Caco-2 (cell line): ENCODE data around the gene STOX2. TPM values are rescaled to one million over a fixed set of nuclear protein-coding genes. Genes with fewer than 3 reads are reported as not detected.

Experiments
- BruUV-seq: library from RNA; stranded (reverse); fragments of 400-500 nt; replicated peaks from 2 replicates; lab custom pipeline; 2021; lab: Mats Ljungman, UMichigan
- CTCF ChIA-PET: fragments of 300-600 bp; sonication (Branson Sonifier 250); formaldehyde crosslinking; loops from one replicate; lab custom pipeline; 2022; ENCODE audit warnings: antibody characterized with exemption; lab: Charles Lee
- POLR2A ChIA-PET: fragments of 300-600 bp; sonication (Branson Sonifier 250); formaldehyde crosslinking; loops from one replicate; lab custom pipeline; 2022; ENCODE audit warnings: antibody characterized with exemption; lab: Charles Lee
- DNase-seq, 2 experiments: peaks; one replicate each; pipeline versions ENCODE4 v3.0.0 to v3.0.0-alpha.2; 2020 to 2022
- H3K27me3 ChIP-seq: replicated peaks from 2 replicates; pipeline ENCODE4 v1.6.0; 2011; ENCODE audit warnings: low read length; ENCODE audit not compliant: control insufficient read depth, insufficient read depth
- H3K36me3 ChIP-seq: 2 replicates; pipeline ENCODE4 v1.5.1; 2011; ENCODE audit warnings: low read length; ENCODE audit not compliant: control insufficient read depth, insufficient read depth
- H3K4me1 ChIP-seq: fragments of 250-450 bp; sonication (Bioruptor Pico); 2 replicates; pipeline ENCODE4 v1.5.1; 2020; ENCODE audit warnings: mild to moderate bottlenecking
- H3K4me3 ChIP-seq: 2 replicates; pipeline ENCODE4 v1.5.1; 2011; ENCODE audit warnings: low read depth, mild to moderate bottlenecking, control low read depth, low read length
- H3K9me3 ChIP-seq: fragments of 250-450 bp; sonication (Bioruptor Pico); 2 replicates; pipeline ENCODE4 v1.5.1; 2020; ENCODE audit warnings: mild to moderate bottlenecking, moderate library complexity
- H3K27ac Mint-ChIP-seq: one replicate; pipeline ENCODE4 v1.8.0; 2022; ENCODE audit warnings: mixed read lengths; ENCODE audit not compliant: unreplicated experiment
- H3K27me3 Mint-ChIP-seq: one replicate; pipeline ENCODE4 v1.8.0; 2022; ENCODE audit warnings: mixed read lengths; ENCODE audit not compliant: insufficient read depth, unreplicated experiment
- H3K36me3 Mint-ChIP-seq: one replicate; pipeline ENCODE4 v1.8.0; 2022; ENCODE audit warnings: mild to moderate bottlenecking, mixed read lengths; ENCODE audit not compliant: insufficient read depth, unreplicated experiment
- H3K4me1 Mint-ChIP-seq: one replicate; pipeline ENCODE4 v1.8.0; 2022; ENCODE audit warnings: low read depth, mixed read lengths; ENCODE audit not compliant: unreplicated experiment
- H3K4me3 Mint-ChIP-seq: one replicate; pipeline ENCODE4 v1.8.0; 2022; ENCODE audit warnings: mild to moderate bottlenecking, moderate library complexity, mixed read lengths; ENCODE audit not compliant: unreplicated experiment
- H3K9me3 Mint-ChIP-seq: one replicate; pipeline ENCODE4 v1.8.0; 2022; ENCODE audit warnings: mixed read lengths; ENCODE audit not compliant: unreplicated experiment
- intact Hi-C: fragments of 100-400 bp; cut with micrococcal nuclease; formaldehyde crosslinking; loops from one replicate; pipeline ENCODE4 v1.10.0; 2022; ENCODE audit not compliant: unreplicated experiment
- total RNA-seq: library from RNA; stranded (reverse); gene quantifications from 2 replicates; pipeline ENCODE4 v1.2.3, GENCODE V29; 2022
- TF ChIP-seq, protein P1 (sequence below), 2 experiments: fragments of 200-600 bp in 1 of 2; IDR thresholded peaks; 1 replicate in 1 of 2; 2 replicates in 1 of 2; pipeline versions ENCODE4 v1.5.1 to v1.8.0; 2011 to 2022; ENCODE audit warnings: antibody characterized with exemption in 1 of 2, control low read depth in 1 of 2, inconsistent platforms in 1 of 2, low read depth in 1 of 2, low read length in 1 of 2, mild to moderate bottlenecking in 1 of 2, moderate library complexity in 1 of 2; ENCODE audit not compliant: insufficient read depth in 1 of 2, severe bottlenecking in 1 of 2, unreplicated experiment in 1 of 2

STOX2 gene
- total RNA-seq, 1 experiment from 2014 or later: 1.8 TPM

GRCh38 chr4:183924362-183925044, 19.4 kb downstream of the STOX2 start:
- Mint-ChIP-seq H3K27ac (no peak overlapping the region), H3K9me3 (no peaks in the 10 kb centered on the region), H3K4me3 (no peak overlapping the region), H3K4me1 (no peaks in the 10 kb centered on the region), H3K36me3 (no peaks in the 10 kb centered on the region), H3K27me3 (peaks cover 9% of the 10 kb centered on the region)
- no peaks in the 10 kb centered on the region for H3K27me3 ChIP-seq
- ChIA-PET POLR2A (no interaction called here), CTCF (no interaction called here)
- no TSS peak for BruUV-seq
- no peak for DNase-seq
- TF ChIP-seq, protein P1, sequence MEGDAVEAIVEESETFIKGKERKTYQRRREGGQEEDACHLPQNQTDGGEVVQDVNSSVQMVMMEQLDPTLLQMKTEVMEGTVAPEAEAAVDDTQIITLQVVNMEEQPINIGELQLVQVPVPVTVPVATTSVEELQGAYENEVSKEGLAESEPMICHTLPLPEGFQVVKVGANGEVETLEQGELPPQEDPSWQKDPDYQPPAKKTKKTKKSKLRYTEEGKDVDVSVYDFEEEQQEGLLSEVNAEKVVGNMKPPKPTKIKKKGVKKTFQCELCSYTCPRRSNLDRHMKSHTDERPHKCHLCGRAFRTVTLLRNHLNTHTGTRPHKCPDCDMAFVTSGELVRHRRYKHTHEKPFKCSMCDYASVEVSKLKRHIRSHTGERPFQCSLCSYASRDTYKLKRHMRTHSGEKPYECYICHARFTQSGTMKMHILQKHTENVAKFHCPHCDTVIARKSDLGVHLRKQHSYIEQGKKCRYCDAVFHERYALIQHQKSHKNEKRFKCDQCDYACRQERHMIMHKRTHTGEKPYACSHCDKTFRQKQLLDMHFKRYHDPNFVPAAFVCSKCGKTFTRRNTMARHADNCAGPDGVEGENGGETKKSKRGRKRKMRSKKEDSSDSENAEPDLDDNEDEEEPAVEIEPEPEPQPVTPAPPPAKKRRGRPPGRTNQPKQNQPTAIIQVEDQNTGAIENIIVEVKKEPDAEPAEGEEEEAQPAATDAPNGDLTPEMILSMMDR (IDR thresholded peaks at IDR 0.05; ENCODE audit: insufficient read depth in 1 of 2, low read depth in 1 of 2, low read length in 1 of 2, severe bottlenecking in 1 of 2, unreplicated experiment in 1 of 2): no peak
- H3K4me3 ChIP-seq: no peak overlapping the region
- no peaks in the 10 kb centered on the region for H3K4me1 ChIP-seq
- intact Hi-C loops: no loop called here
- no peaks in the 10 kb centered on the region for H3K36me3 ChIP-seq
- no peaks in the 10 kb centered on the region for H3K9me3 ChIP-seq

GRCh38 chr4:183926950-183927349, 21.8 kb downstream of the STOX2 start:
- Mint-ChIP-seq H3K4me3 (no peak overlapping the region), H3K4me1 (no peaks in the 10 kb centered on the region), H3K27ac (no peak overlapping the region), H3K36me3 (no peaks in the 10 kb centered on the region), H3K9me3 (no peaks in the 10 kb centered on the region), H3K27me3 (peaks cover 6% of the 10 kb centered on the region)
- no peaks in the 10 kb centered on the region for H3K9me3 ChIP-seq
- intact Hi-C loops: no loop called here
- CTCF ChIA-PET: no interaction called here
- H3K4me1 ChIP-seq: no peaks in the 10 kb centered on the region
- TF ChIP-seq, protein P1 (IDR thresholded peaks at IDR 0.05; ENCODE audit: insufficient read depth in 1 of 2, low read depth in 1 of 2, low read length in 1 of 2, severe bottlenecking in 1 of 2, unreplicated experiment in 1 of 2): no peak
- H3K27me3 ChIP-seq: no peaks in the 10 kb centered on the region
- DNase-seq: no peak
- POLR2A ChIA-PET: no interaction called here
- no TSS peak for BruUV-seq
- no peak overlapping the region for H3K4me3 ChIP-seq
- H3K36me3 ChIP-seq: no peaks in the 10 kb centered on the region

GRCh38 chr4:183932576-183932975, 27.5 kb downstream of the STOX2 start:
- DNase-seq: no peak
- H3K4me1 Mint-ChIP-seq: no peaks in the 10 kb centered on the region
- H3K27ac Mint-ChIP-seq: no peak overlapping the region
- no peaks in the 10 kb centered on the region for H3K9me3 Mint-ChIP-seq
- ChIA-PET CTCF (no interaction called here), POLR2A (no interaction called here)
- intact Hi-C loops: no loop called here
- peaks cover 9% of the 10 kb centered on the region for H3K27me3 Mint-ChIP-seq
- Histone ChIP-seq H3K36me3 (no peaks in the 10 kb centered on the region), H3K9me3 (no peaks in the 10 kb centered on the region), H3K4me3 (no peak overlapping the region), H3K27me3 (no peaks in the 10 kb centered on the region), H3K4me1 (no peaks in the 10 kb centered on the region)
- BruUV-seq: no TSS peak
- no peaks in the 10 kb centered on the region for H3K36me3 Mint-ChIP-seq
- TF ChIP-seq, protein P1 (IDR thresholded peaks at IDR 0.05; ENCODE audit: insufficient read depth in 1 of 2, low read depth in 1 of 2, low read length in 1 of 2, severe bottlenecking in 1 of 2, unreplicated experiment in 1 of 2): no peak
- no peak overlapping the region for H3K4me3 Mint-ChIP-seq
